ENCODE results near the gene SYT9.

SYT9 gene

DNA sequence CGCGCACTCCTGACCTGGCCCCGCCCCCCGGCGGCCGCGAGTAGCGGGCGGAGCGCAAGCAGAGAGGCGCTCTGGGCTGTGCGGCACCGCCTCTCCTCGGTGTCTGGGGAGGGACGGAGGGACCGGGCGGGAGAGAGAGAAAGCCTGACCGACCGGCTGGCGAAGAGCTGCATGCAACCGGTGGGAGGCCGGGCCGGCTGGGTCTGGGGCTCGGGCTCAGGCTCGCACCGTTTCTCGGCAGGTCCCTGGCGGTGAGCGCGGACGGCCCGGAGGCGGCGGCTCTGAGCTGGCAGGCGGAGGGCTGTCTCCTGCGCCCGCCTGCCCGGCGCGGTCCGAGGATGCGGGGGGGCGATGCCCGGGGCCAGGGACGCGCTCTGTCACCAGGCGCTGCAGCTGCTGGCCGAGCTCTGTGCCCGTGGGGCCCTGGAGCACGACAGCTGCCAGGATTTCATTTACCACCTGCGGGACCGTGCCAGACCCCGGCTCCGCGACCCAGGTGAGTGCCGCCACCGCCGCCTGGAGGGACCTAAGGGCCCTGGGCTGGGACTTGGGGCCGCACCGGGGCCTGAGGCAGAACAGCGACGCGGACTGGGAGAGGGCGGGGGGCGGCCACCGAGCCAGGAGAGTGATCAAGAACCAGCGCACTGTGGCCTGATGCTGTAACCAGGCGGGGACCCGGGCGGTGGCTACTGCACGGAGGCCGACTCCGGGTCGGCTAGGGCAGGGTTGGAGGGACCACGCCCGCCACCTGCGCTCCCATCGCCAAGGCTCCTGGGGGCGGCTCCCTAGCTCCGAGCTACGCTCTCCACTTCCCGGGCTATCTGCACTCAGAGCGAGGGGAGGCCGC lies at the start of gene SYT9:
SYT9 (plus strand) TSS at position 69 of the 847 bp plus-strand sequence; CDS start at position 352, 283 bp downstream.
- peak; percentile 6 to 10 for DNase-seq (ENCODE audit: low read depth in 2 of 2)

DNA sequence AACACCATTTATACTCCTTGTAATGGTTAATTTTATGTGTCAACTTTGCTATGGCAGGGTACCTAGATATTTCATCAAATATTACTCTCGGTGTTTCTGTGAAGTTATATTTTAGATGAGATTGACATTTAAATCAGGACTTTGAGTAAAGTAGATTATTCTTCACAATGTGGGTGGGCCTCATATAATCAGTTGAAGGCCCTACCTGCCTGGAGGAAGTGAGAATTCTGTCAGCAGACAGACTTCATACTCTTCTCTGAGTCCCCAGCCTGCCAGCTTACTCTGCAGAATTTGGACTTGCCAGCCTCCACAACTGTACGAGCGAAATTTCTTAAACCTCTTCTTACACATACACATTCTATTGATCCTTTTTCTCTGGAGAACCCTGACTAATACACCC lies 49.3 kb upstream of the SYT9 start:
- no peak for DNase-seq (ENCODE audit: low read depth in 2 of 2)

DNA sequence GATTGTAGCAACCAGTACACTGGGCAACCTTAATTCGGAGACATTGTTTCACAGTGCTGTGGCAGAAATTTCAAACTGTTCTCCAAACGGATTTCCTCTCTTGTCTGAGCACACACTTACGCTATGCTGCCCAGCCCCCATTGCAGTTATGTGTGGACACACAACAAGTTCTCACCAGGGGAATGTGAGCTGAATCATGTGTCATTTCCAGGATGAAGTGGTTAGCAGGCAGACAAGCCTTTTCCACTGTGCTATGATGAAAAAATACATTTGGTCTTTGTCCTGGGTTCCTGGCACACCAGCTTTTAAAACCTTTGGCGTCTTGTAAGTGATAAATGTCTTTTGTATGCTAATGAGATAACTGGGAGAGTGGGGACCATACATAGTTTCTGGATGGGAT lies 46.9 kb upstream of the SYT9 start:
- no peak for DNase-seq (ENCODE audit: low read depth in 2 of 2)

DNA sequence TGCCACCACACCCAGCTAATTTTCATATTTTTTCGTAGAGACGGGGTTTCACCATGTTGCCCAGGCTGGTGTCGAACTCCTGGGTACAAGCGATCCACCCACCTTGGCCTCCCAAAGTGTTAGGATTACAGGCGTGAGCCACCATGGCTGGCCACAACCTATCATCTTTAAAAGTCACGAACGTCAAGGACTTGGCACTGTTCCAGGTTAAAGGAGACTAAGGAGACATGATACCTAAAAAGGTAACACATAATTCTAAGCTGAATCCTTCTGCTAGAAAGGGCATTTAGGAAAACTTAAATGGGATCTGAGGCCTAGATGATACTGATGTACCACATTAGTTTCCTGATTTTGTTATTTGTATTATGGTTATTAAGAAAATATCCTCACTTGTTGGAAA lies 43.3 kb upstream of the SYT9 start:
- DNase-seq (ENCODE audit: low read depth in 2 of 2): no peak

DNA sequence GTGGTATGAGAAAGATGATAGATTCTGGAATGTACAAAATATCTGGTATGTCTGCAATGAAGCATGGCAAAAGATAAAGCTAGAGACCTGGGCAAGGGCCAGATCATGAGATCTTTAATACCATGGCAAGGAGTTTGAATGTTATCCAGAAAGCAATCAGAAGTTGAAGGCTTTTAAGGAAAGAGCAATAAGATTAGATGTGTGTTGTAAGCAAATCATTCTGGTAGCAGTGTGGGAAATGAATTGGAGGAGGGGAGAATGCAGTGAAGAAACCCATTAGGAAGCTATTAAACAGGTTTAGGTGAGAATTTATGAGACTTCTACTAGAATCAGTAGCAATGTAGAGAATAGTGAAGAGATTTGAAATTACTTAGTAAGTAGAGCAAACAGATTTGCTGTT lies 32.2 kb upstream of the SYT9 start:
- no peak for DNase-seq (ENCODE audit: low read depth in 2 of 2)

GRCh38 chr11:7220636-7221035 lies 31.1 kb upstream of the SYT9 start:
- no peak for DNase-seq (ENCODE audit: low read depth in 2 of 2)

- DNase-seq (ENCODE audit: low read depth in 2 of 2): no peak
Observed at GRCh38 chr11:7222619-7223018, 29.1 kb upstream of the SYT9 start.

DNA sequence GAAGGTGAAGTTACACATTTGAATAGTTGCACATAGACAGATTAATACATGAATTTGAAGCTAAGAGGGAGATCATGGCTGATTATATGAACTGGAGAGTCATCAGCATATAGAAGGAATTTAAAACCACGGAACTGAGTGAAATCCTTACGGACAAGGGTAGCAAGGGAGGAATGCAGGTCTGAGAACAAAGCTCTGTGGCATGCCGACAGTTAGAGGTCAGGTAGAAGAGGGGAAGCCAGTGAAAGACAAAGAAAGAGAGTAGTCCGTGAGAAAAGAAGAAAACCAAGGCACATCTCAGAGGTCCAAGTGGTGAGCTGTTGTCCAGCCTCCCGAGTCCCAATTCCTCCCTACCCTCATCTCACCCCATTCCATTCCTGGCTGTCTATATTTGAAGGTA lies 11.8 kb upstream of the SYT9 start:
- DNase-seq (ENCODE audit: low read depth in 2 of 2): no peak

- DNase-seq (ENCODE audit: low read depth in 2 of 2): no peak
Observed at GRCh38 chr11:7245341-7245740, 6.4 kb upstream of the SYT9 start.

- no peak for DNase-seq (ENCODE audit: low read depth in 2 of 2)
Observed at GRCh38 chr11:7246179-7246578, 5.5 kb upstream of the SYT9 start.

GRCh38 chr11:7250166-7250565 lies 1.5 kb upstream of the SYT9 start:
- no peak for DNase-seq (ENCODE audit: low read depth in 2 of 2)

GRCh38 chr11:7251487-7251835 lies 243 bp upstream of the SYT9 start:
- no peak for DNase-seq (ENCODE audit: low read depth in 2 of 2)

GRCh38 chr11:7252683-7253213 lies 1.0 kb downstream of the SYT9 start:
- no peak for DNase-seq (ENCODE audit: low read depth in 2 of 2)

- no peak for DNase-seq (ENCODE audit: low read depth in 2 of 2)
Observed at GRCh38 chr11:7253800-7254199, 2.1 kb downstream of the SYT9 start.

DNA sequence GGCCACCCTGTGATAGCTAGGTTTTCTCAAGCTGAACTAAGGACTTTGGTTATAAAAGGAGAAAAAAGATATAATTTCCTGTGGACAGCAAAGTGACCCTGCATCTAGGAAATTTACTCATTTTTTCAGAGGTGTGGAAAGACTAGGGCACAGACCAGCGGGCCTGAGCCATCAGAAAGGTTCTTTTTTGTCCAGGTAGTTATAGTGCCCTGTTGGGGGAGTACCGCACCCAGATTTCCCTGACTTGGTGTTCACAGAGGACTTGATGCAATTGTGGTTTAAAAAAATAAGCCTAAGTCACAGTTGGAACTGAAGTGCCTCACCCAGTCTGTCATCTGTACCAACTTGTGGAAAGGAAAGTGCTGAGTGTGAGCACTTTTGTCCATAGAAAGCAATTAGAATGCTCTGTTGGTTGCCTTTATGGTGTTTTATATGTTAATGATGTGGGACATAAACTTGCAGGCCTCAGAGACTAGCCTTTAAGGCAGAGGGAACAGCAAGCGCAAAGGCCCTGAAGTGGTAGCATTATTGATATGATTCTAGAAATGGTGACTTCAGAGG lies 3.1 kb downstream of the SYT9 start:
- DNase-seq (ENCODE audit: low read depth in 2 of 2): no peak

- DNase-seq (ENCODE audit: low read depth in 2 of 2): no peak
Observed at GRCh38 chr11:7256943-7257342, 5.2 kb downstream of the SYT9 start.

- DNase-seq (ENCODE audit: low read depth in 2 of 2): no peak
Observed at GRCh38 chr11:7257724-7258123, 6.0 kb downstream of the SYT9 start.

DNA sequence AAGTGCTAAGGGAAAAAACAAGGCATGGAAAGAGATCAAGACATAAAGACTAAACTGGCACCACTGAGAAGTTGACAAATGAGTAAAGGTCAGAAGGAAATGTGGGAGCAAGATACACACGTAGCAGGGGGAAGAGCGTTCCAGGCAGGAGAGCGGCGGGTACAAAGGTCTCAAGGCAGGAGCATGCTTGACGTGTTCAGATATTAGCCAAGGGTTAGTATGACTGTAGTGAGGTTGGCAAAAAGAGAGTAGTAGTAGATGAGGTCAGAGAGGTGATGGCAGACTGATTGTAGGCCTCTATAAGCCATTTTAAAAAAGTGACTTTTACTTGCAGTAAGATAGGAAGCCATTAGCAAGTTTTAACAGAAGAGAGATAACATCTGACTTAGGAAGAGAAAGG lies 9.9 kb downstream of the SYT9 start:
- no peak for DNase-seq (ENCODE audit: low read depth in 2 of 2)

GRCh38 chr11:7262672-7263071 lies 11.0 kb downstream of the SYT9 start:
- no peak for DNase-seq (ENCODE audit: low read depth in 2 of 2)

GRCh38 chr11:7263842-7264241 lies 12.1 kb downstream of the SYT9 start:
- DNase-seq (ENCODE audit: low read depth in 2 of 2): no peak

DNA sequence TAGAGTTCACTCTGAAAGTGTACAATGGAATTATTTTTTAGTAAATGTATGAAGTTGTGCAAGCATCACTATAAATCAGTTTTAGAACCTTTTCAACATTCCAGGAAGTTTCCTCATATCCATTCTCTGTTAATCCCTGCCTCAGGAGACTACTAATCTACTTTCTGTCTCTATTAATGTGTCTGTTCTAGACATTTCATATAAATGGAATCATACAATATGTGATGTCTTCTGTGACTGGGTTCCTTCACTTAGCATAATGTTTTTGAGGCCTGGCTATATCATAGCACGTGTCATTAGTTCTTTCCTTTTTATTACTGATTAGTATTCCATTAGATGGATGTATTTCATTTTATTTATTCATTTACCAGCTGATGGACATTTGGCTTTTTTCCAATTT lies 17.1 kb downstream of the SYT9 start:
- DNase-seq (ENCODE audit: low read depth in 2 of 2): no peak

- DNase-seq (ENCODE audit: low read depth in 2 of 2): no peak
Observed at GRCh38 chr11:7270233-7270865, 18.6 kb downstream of the SYT9 start.

- no peak for DNase-seq (ENCODE audit: low read depth in 2 of 2)
Observed at GRCh38 chr11:7272373-7272772, 20.7 kb downstream of the SYT9 start.
